ENCODE data around the gene SPRR2B. TPM values are rescaled to one million over a fixed set of nuclear protein-coding genes. Genes with fewer than 3 reads are reported as not detected.
"Not testable (repeated sequence)": the region's sequence is repeated elsewhere in the genome, so short reads cannot be mapped to it uniquely, and the experiment has no call there.

The SPRR2B gene
- total RNA-seq, 1 donor from 2014 or later = not detected

GRCh38 chr1:153113416-153113815 lies 42.0 kb upstream of the SPRR2B start, which contains the start of gene SPRR2F:
Gene SPRR2F, minus strand, starts transcription at chr1:153113516. Its CDS starts 783 bp downstream, at chr1:153112733.
- H3K79me2 ChIP-seq (ENCODE audit: low read depth) = no peaks in the 10 kb centered on the region
- H3K27me3 Mint-ChIP-seq (ENCODE audit: insufficient read depth, low read depth) = no peaks in the 10 kb centered on the region
- H3K4me2 ChIP-seq = no peak within 1 kb of the TSS
- H3K27me3 ChIP-seq = no peaks in the 10 kb centered on the region
- no peak for DNase-seq (ENCODE audit: low spot score)
- no peaks in the 10 kb centered on the region for H3K36me3 Mint-ChIP-seq
- no peak within 1 kb of the TSS for H3K4me3 Mint-ChIP-seq
- no peak within 1 kb of the TSS for H2AFZ ChIP-seq (replicated peaks)
- no peaks in the 10 kb centered on the region for H3K4me1 Mint-ChIP-seq
- H4K20me1 ChIP-seq (ENCODE audit: low read depth) = no peaks in the 10 kb centered on the region
- no peak within 1 kb of the TSS for H3K4me3 ChIP-seq
- peaks cover 2% of the 10 kb centered on the region for H3K9me3 Mint-ChIP-seq
- no peaks in the 10 kb centered on the region for H3K36me3 ChIP-seq
- no peaks in the 10 kb centered on the region for H3K4me1 ChIP-seq
- no peak within 1 kb of the TSS for H3K27ac Mint-ChIP-seq
- no peak within 1 kb of the TSS for H3K27ac ChIP-seq
- H3K9ac ChIP-seq = no peak within 1 kb of the TSS
- no peak for TF ChIP-seq EZH2phosphoT487 (IDR thresholded peaks at IDR 0.05)
- no peak for TF ChIP-seq EZH2 (IDR thresholded peaks at IDR 0.05)
- no peak for TF ChIP-seq CTCF (IDR thresholded peaks at IDR 0.05)
- no peaks in the 10 kb centered on the region for H3F3A ChIP-seq (ENCODE audit: low read depth)
- peaks cover 4% of the 10 kb centered on the region for H3K9me3 ChIP-seq (ENCODE audit: low read depth)

GRCh38 chr1:153112454-153112853 lies 41.0 kb upstream of the SPRR2B start:
- H3K27me3 ChIP-seq; H3K36me3 ChIP-seq; H2AFZ ChIP-seq (replicated peaks); H3K9me3 Mint-ChIP-seq; H3F3A ChIP-seq (ENCODE audit: low read depth); H3K9ac ChIP-seq; H3K4me2 ChIP-seq; H3K27ac ChIP-seq; H3K4me1 Mint-ChIP-seq; H3K4me3 ChIP-seq; H3K4me1 ChIP-seq; H3K79me2 ChIP-seq (ENCODE audit: low read depth); H4K20me1 ChIP-seq (ENCODE audit: low read depth); H3K27ac Mint-ChIP-seq; H3K9me3 ChIP-seq (ENCODE audit: low read depth); DNase-seq (ENCODE audit: low spot score); H3K4me3 Mint-ChIP-seq; H3K27me3 Mint-ChIP-seq (ENCODE audit: insufficient read depth, low read depth); H3K36me3 Mint-ChIP-seq: not testable (repeated sequence)

- Histone ChIP-seq H3K36me3 (no peaks in the 10 kb centered on the region), H3K9ac (no peak overlapping the region), H3K4me3 (no peak overlapping the region), H3K27ac (no peak overlapping the region), H3K4me2 (no peak overlapping the region), H3K9me3 (ENCODE audit: low read depth) (peaks cover 5% of the 10 kb centered on the region), H3K4me1 (no peaks in the 10 kb centered on the region), H3F3A (ENCODE audit: low read depth) (no peaks in the 10 kb centered on the region), H2AFZ (replicated peaks) (no peak overlapping the region), H3K79me2 (ENCODE audit: low read depth) (no peaks in the 10 kb centered on the region), H4K20me1 (ENCODE audit: low read depth) (no peaks in the 10 kb centered on the region), H3K27me3 (no peaks in the 10 kb centered on the region)
- TF ChIP-seq CTCF (IDR thresholded peaks at IDR 0.05) = no peak
- Mint-ChIP-seq H3K27me3 (ENCODE audit: insufficient read depth, low read depth) (no peaks in the 10 kb centered on the region), H3K36me3 (no peaks in the 10 kb centered on the region), H3K4me1 (no peaks in the 10 kb centered on the region), H3K4me3 (no peak overlapping the region), H3K27ac (no peak overlapping the region), H3K9me3 (no peaks in the 10 kb centered on the region)
- DNase-seq (ENCODE audit: low spot score) = no peak
These were observed 28.8 kb upstream of the SPRR2B start for GRCh38 chr1:153100245-153100644.

- no peak overlapping the region for H3K27ac ChIP-seq
- H2AFZ ChIP-seq (replicated peaks) = no peak overlapping the region
- no peak overlapping the region for H3K4me3 Mint-ChIP-seq
- H3K36me3 Mint-ChIP-seq = no peaks in the 10 kb centered on the region
- H3F3A ChIP-seq (ENCODE audit: low read depth) = no peaks in the 10 kb centered on the region
- H3K79me2 ChIP-seq (ENCODE audit: low read depth) = no peaks in the 10 kb centered on the region
- H3K27me3 Mint-ChIP-seq (ENCODE audit: insufficient read depth, low read depth) = peaks cover 2% of the 10 kb centered on the region
- no peaks in the 10 kb centered on the region for H3K9me3 Mint-ChIP-seq
- H3K4me1 ChIP-seq = no peaks in the 10 kb centered on the region
- no peak for TF ChIP-seq CTCF (IDR thresholded peaks at IDR 0.05)
- no peak for TF ChIP-seq EZH2 (IDR thresholded peaks at IDR 0.05)
- TF ChIP-seq EZH2phosphoT487 (IDR thresholded peaks at IDR 0.05) = no peak
- H3K4me3 ChIP-seq = no peak overlapping the region
- H3K36me3 ChIP-seq = no peaks in the 10 kb centered on the region
- DNase-seq (ENCODE audit: low spot score) = no peak
- peaks cover 8% of the 10 kb centered on the region for H3K9me3 ChIP-seq (ENCODE audit: low read depth)
- no peaks in the 10 kb centered on the region for H3K27me3 ChIP-seq
- H4K20me1 ChIP-seq (ENCODE audit: low read depth) = no peaks in the 10 kb centered on the region
- no peak overlapping the region for H3K9ac ChIP-seq
- H3K4me2 ChIP-seq = no peak overlapping the region
- H3K27ac Mint-ChIP-seq = no peak overlapping the region
- H3K4me1 Mint-ChIP-seq = no peaks in the 10 kb centered on the region
These were observed 28.1 kb upstream of the SPRR2B start for GRCh38 chr1:153099461-153100045.
